A673 (cell line): ENCODE results near the gene LIMK1. TPM values are rescaled to one million over a fixed set of nuclear protein-coding genes. Genes with fewer than 3 reads are reported as not detected.

ENCODE experiments used
- BruUV-seq: library from RNA; stranded (reverse); fragments of 400-500 nt; replicated peaks from 2 replicates; lab custom pipeline; 2021; lab: Mats Ljungman, UMichigan
- CTCF ChIA-PET: fragments of 300-600 bp; sonication (Branson Sonifier 250); formaldehyde crosslinking; loops from one replicate; lab custom pipeline; 2022; ENCODE audit warnings: antibody characterized with exemption; lab: Charles Lee
- POLR2A ChIA-PET: fragments of 300-600 bp; sonication (Branson Sonifier 250); formaldehyde crosslinking; loops from one replicate; lab custom pipeline; 2022; ENCODE audit warnings: antibody characterized with exemption; ENCODE audit not compliant: low non-redundant PET; lab: Charles Lee
- DNase-seq: peaks from one replicate; pipeline ENCODE4 v3.0.0-alpha.2; 2015; ENCODE audit warnings: low spot score
- H3K27ac ChIP-seq: fragments of 200-600 bp; sonication (generic); 2 replicates; pipeline ENCODE4 v1.5.1; 2016; ENCODE audit warnings: mixed run types, low read depth, mild to moderate bottlenecking, mixed read lengths, antibody characterized with exemption, low read length; ENCODE audit not compliant: poor library complexity, severe bottlenecking
- H3K27me3 ChIP-seq: fragments of 200-600 bp; sonication (generic); replicated peaks from 2 replicates; pipeline ENCODE4 v1.6.1; 2017; ENCODE audit warnings: mixed run types, low read depth, mild to moderate bottlenecking, mixed read lengths, antibody characterized with exemption, low read length; ENCODE audit not compliant: insufficient read depth, poor library complexity
- H3K36me3 ChIP-seq: fragments of 200-600 bp; sonication (generic); 2 replicates; pipeline ENCODE4 v1.6.1; 2016; ENCODE audit warnings: mixed run types, mild to moderate bottlenecking, mixed read lengths, antibody characterized with exemption, low read length; ENCODE audit not compliant: insufficient read depth, poor library complexity, severe bottlenecking
- H3K4me1 ChIP-seq: fragments of 200-600 bp; sonication (generic); 2 replicates; pipeline ENCODE4 v1.6.1; 2017; ENCODE audit warnings: mixed run types, mild to moderate bottlenecking, mixed read lengths, antibody characterized with exemption, low read length; ENCODE audit not compliant: insufficient read depth, poor library complexity, severe bottlenecking
- H3K4me3 ChIP-seq: fragments of 200-600 bp; sonication (generic); 2 replicates; pipeline ENCODE4 v1.5.1; 2016; ENCODE audit warnings: low read depth, mixed run types, mild to moderate bottlenecking, mixed read lengths, low read length; ENCODE audit not compliant: poor library complexity, severe bottlenecking
- H3K9me3 ChIP-seq: fragments of 200-600 bp; sonication (generic); 2 replicates; pipeline ENCODE4 v1.6.1; 2016; ENCODE audit warnings: mixed run types, low read depth, mild to moderate bottlenecking, mixed read lengths, antibody characterized with exemption, low read length; ENCODE audit not compliant: poor library complexity, severe bottlenecking
- EZH2 ChIP-seq: fragments of 200-600 bp; sonication (generic); IDR thresholded peaks from 2 replicates; pipeline ENCODE4 v1.6.1; 2017; ENCODE audit warnings: borderline replicate concordance, low read depth, mild to moderate bottlenecking, mixed read lengths, antibody characterized with exemption, low read length; ENCODE audit not compliant: poor library complexity, severe bottlenecking
- intact Hi-C: fragments of 100-400 bp; cut with micrococcal nuclease; formaldehyde crosslinking; loops from one replicate; pipeline ENCODE4 v1.10.0; 2022; ENCODE audit not compliant: unreplicated experiment
- total RNA-seq: library from RNA; stranded (reverse); gene quantifications from 2 replicates; pipeline ENCODE4 v1.2.3, GENCODE V29; 2021
- TF ChIP-seq, protein P1 (sequence below): fragments of 300-800, 200-600 bp; sonication (generic); conservative IDR thresholded peaks from 2 replicates; pipeline ENCODE4 v1.5.1; 2017; ENCODE audit warnings: low read depth, mild to moderate bottlenecking, antibody characterized with exemption, low read length, moderate library complexity, mixed read lengths

LIMK1 gene
- total RNA-seq, 1 experiment from 2014 or later, result 59.3 TPM

DNA sequence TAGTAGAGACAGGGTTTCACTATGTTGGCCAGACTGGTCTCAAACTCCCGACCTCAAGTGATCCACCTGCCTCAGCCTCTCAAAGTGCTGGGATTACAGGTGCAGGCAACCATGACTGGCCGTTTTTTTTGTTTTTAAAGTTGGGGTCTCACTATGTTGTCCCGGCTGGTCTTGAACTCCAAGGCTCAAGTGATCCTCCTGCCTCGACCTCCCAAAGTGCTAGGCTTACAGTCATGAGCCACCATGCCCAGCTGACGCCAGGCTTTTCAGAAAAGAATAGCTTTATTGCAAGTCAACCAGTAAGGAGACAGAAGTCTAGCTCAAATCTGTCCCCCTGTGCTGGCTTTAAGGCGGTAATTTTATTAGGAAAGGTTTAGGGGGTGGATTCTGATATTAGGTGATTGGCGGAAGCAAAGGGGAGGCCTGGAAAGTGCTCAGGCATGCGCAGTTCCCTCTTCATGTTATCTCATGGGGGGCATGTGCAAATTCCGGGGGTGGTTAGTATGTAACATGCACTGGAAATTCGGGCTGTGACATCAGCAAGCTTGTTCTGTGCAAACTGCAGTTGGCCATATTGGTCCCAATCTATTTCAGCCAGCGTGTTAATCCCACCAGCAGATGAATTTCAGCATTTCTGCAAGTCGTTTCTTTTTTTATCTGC lies 42.7 kb downstream of the LIMK1 start:
- H3K27me3 ChIP-seq, result no peaks in the 10 kb centered on the region
- no peak for DNase-seq
- H3K4me3 ChIP-seq, result no peak overlapping the region
- ChIA-PET POLR2A (no interaction called here), CTCF (no interaction called here)
- H3K4me1 ChIP-seq, result no peaks in the 10 kb centered on the region
- no TSS peak for BruUV-seq
- H3K9me3 ChIP-seq, result no peaks in the 10 kb centered on the region
- no peaks in the 10 kb centered on the region for H3K36me3 ChIP-seq
- no peak overlapping the region for H3K27ac ChIP-seq
- TF ChIP-seq EZH2, result no peak
- TF ChIP-seq, protein P1, sequence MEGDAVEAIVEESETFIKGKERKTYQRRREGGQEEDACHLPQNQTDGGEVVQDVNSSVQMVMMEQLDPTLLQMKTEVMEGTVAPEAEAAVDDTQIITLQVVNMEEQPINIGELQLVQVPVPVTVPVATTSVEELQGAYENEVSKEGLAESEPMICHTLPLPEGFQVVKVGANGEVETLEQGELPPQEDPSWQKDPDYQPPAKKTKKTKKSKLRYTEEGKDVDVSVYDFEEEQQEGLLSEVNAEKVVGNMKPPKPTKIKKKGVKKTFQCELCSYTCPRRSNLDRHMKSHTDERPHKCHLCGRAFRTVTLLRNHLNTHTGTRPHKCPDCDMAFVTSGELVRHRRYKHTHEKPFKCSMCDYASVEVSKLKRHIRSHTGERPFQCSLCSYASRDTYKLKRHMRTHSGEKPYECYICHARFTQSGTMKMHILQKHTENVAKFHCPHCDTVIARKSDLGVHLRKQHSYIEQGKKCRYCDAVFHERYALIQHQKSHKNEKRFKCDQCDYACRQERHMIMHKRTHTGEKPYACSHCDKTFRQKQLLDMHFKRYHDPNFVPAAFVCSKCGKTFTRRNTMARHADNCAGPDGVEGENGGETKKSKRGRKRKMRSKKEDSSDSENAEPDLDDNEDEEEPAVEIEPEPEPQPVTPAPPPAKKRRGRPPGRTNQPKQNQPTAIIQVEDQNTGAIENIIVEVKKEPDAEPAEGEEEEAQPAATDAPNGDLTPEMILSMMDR, result no peak
- intact Hi-C loops, result no loop called here

GRCh38 chr7:74129887-74130286 lies 46.3 kb downstream of the LIMK1 start:
- Histone ChIP-seq H3K4me3 (no peak overlapping the region), H3K36me3 (no peaks in the 10 kb centered on the region), H3K27me3 (no peaks in the 10 kb centered on the region), H3K4me1 (no peaks in the 10 kb centered on the region), H3K27ac (no peak overlapping the region), H3K9me3 (no peaks in the 10 kb centered on the region)
- no peak for TF ChIP-seq EZH2
- TF ChIP-seq, protein P1, result no peak
- intact Hi-C loops, result no loop called here
- POLR2A ChIA-PET, result no interaction called here
- CTCF ChIA-PET, result no interaction called here
- DNase-seq, result no peak
- BruUV-seq, result no TSS peak

- Histone ChIP-seq H3K4me3 (no peak overlapping the region), H3K4me1 (no peaks in the 10 kb centered on the region), H3K27ac (no peak overlapping the region), H3K36me3 (no peaks in the 10 kb centered on the region), H3K27me3 (no peaks in the 10 kb centered on the region), H3K9me3 (no peaks in the 10 kb centered on the region)
- TF ChIP-seq EZH2, result no peak
- TF ChIP-seq, protein P1, result no peak
- intact Hi-C loops, result no loop called here
- BruUV-seq, result no TSS peak
- POLR2A ChIA-PET, result no interaction called here
- no peak for DNase-seq
- CTCF ChIA-PET, result no interaction called here
Observed at GRCh38 chr7:74130518-74130917, 46.9 kb downstream of the LIMK1 start.
